GM12892 (cell line): ENCODE data around the gene ANGPTL4.

Source experiments
- POLR2A ChIP-seq: IDR thresholded peaks from 2 replicates; pipeline ENCODE4 v1.6.1; 2011; ENCODE audit warnings: low read depth, low read length, control low read depth
- POLR2AphosphoS5 ChIP-seq: IDR thresholded peaks from 2 replicates; pipeline ENCODE4 v1.6.1; 2011; ENCODE audit warnings: low read depth, low read length, control low read depth
- TAF1 ChIP-seq: IDR thresholded peaks from 2 replicates; pipeline ENCODE4 v1.6.1; 2011; ENCODE audit warnings: low read depth, mild to moderate bottlenecking, control low read depth, low read length, borderline replicate concordance

DNA sequence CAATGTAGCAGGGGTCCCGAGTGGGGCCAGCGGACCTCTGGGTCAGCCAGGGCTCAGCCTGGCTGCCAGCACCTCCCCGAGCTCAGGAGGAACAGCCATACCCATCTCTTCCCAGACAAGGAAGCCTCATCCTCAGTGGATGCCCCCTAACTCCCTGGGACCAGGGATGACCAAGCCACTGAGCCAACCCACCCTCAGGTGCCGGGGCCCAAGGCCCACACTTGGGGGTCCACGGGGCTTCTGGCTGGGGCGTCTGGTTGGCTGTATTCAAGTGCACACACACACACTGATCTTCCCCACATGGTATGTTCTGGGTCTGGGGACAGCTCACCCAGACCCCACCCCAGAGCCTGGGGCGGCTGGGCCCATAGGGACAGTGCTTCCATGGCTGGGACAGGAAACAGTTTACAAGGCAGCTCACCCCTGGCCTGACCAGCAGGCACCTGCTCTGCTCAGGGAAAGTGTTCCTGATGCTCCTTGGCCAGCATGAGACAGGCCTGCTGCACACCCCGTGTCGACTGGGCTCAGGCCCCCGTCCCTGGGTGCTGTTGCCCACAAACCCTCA, 33.9 kb downstream of the ANGPTL4 start:
- no peak for TF ChIP-seq POLR2AphosphoS5
- no peak for TF ChIP-seq POLR2A
- TF ChIP-seq TAF1: no peak
